CD4-positive, alpha-beta T cell treated with Interleukin-4 for 1 hour (primary cell): Measurements from ENCODE around the gene DAAM2.
A peak's percentile ranks its signal among the peaks of the same experiment; 100 is the strongest.

Experiments used
- DNase-seq, 2 donors: peaks; one replicate each; pipeline ENCODE4 v3.0.0-alpha.2; 2020 to 2022

DAAM2 gene

DNA sequence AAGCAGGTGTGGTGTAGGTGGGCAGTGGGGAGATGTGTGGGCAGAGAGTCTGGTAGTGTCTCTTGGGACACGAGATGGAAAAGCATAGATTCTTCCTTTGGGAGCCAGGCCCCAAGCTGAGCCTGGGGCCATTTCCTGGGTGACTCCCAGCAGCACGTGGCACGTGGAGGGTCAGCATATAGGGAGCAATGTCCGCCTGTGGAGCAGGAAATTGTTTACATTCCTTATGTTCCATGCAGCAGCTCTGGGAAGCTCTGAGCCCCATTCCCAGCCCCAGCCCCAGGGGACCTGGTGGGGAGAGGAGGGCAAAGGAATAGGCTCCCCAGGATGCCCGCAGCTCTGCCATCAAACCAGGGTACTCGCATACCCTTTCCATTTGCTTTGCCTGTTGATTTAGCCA lies 57.6 kb downstream of the DAAM2 start:
- no peak for DNase-seq

DNA sequence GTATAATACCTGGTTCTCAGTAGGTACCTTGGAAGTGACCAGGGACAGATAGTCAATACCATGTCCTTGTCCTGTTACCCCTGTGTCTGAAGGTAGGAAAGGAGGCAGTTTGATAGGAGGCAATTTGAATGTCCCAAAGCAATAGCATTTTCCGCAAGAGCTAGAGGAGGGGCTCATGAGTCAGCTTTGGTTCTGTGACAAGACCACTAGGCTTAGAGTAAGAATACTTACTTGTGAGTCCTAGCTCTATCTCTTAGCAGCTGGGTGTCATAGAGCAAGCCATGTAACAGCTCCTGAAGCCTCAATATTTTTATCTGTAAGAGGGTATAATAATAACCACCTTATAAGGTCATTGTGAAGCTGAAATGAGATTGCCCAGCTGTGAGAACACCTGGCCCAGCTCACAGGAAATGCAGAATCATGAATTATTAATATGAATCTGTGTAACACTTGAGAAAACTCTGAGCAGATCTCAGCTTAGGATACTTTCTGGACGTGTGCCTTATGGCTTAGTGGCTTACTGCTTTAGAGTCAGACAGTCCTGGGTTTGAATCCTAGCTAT lies 58.6 kb downstream of the DAAM2 start:
- DNase-seq, result no peak

DNA sequence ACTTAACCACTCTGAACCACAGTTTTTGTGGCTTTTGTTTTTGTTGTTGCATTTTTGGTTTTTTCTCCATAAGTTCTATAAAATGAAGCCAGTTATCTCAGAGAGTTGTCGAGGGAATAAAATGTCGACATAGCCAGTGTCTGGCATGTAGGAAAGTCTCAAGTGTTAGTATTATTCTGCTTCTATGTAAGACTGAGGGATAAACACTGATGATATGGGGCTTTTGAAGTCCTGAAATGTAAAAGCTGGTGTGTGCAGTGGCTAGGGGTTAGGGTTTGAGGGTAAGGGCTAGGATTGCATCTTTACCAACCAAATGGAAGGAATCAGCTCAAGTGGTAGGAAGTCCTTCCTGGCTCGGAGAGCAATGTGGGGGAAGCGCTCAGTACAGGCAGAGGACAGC lies 59.2 kb downstream of the DAAM2 start:
- DNase-seq, result no peak

DNA sequence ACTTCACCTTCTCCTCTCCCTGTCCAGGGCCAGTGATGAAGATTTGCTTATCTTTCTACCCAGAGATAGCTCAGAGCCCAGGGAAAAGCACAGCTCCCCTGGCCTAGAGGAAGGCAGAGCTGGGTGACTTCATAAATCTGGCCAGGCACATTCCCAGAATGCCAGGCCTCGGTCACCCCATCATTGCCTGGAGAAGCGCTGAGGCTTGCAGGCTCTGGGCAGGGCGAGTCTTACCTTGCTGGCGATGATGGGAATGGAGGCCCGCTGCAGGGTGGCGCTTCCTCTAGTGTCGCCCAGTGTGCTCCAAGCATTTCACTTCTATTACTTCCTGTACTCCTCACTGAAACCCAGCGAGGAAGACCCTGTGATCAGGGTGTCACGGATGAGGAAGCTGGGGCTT lies 60.1 kb downstream of the DAAM2 start:
- DNase-seq, result no peak

DNA sequence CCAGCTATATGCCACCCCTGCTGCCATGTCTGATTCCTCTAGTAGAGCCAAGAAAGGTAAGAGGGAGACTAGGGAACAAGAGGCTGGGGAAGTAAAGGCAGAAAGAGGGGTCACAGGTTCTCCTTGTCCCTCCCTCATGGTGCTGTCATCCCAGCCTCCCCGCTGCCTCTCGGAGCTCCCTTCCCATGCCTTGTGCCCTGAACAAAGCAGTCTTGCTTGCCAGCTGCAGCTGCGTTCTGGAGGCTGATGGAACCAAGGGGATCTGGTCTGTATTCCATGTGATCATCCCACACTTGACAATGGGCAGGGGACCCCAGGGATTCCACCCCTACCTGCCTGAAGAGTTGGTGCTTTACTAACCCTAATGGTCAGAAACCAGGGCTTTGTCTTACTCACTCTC lies 61.4 kb downstream of the DAAM2 start:
- no peak for DNase-seq

DNA sequence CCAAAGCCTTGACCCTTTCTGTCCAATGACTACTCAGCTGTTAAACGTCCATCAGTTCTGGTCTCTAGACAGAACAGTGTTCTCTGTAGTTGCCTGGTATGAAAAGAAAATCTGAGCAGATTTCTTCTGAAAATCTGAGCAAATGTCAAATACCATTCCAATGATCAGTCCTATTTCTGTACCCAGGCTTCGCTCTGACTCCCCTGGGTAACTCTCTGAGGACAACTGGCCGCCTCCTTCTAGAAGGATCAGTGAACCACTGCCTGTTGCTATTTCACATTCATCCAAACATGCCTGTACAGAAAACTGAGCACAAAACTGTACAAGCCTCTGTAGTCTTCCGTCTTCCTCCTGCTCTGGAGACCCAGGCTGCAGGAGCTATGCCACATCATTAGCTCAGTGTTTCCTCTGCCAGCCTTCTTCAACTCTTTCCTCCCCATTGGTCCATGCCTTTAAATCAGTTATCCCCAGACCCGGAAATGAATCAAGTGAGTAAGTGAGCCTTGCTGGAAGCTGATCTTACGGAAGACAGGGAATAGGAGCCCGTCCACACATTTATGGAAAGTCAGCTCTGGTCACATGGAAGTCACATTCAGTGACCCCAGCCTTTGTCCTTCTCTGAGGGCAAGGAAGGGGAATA lies 63.3 kb downstream of the DAAM2 start:
- no peak for DNase-seq

DNA sequence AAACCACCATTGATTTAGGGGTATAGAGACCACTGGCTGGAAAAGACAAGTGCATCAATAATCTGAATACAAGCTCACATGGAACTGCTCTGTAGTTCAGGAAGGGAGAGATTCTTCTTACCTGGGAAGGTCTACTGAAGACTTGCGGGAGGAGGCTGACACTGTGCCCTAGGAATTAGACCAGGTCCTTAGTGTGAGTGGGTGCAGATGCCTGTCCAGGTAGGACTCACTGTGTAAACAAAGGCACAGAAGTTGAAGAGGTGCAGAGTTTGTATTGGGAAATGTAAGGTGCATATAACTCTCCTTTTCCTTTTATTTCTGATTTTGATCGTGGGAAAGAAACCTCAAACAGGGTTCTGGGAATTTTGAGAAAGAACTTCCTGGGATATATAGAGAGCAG lies 66.8 kb downstream of the DAAM2 start:
- DNase-seq, result no peak

DNA sequence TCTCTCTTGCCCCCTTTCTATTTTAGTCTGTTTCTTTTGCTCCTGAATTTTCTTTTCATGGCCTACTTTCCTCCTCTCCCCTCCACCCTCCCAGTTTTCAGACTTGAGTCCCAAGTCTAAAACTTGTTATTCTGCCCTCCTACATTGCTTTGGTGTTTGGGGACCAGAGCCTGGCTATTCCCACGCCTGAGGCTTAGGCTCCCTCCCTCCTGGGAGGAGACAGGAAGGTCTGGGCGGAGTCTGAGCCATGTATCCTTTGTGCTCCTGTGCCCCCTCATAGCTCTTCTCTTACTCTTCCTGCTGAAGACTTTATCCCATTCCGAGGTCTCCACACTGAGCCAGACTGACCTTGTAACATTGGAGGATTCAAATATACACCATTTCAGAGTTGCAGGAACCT lies 69.5 kb downstream of the DAAM2 start:
- DNase-seq, result no peak

DNA sequence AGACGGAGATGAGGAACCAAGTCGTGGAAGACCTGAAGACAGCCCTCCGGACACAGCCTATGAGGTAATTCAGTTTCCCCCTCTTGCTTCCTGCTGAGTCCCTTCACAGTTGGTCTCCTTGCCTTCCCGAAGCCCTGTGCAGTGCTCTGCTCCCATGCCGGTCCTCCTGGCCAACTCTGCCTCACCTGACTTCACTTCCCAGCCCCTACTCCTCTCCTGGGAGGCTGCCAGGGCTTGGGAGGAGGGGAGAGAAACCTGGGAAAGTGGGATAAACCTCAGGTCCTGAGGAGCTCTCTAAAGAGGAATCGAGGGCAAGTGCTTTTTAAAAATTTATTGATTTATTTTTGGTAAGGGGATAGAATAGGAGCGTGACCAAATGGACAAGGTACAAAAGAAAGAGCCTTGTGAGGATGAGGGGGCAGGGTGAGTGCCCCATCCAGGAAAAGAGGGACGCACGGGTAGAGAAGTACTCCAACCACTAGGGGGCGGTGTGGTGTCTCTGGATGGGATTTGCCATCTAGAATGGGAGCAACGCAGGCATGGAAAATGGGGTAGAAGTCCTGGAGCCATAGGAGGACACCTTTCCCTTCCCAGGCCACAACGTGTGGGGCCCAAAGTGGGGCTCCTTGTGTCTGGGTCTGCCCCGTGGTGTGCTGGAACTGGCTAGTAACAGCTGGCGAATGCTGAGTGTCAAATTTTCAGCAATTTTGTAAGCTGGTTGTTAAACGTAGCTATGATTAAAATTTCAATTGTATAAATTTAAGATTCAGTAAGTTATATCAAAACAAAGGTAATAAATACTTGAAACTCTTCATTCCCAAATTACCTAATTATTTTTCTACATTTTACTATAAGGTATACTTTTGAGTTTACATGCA lies 73.1 kb downstream of the DAAM2 start:
- DNase-seq, result peak; percentile 14 to 20

DNA sequence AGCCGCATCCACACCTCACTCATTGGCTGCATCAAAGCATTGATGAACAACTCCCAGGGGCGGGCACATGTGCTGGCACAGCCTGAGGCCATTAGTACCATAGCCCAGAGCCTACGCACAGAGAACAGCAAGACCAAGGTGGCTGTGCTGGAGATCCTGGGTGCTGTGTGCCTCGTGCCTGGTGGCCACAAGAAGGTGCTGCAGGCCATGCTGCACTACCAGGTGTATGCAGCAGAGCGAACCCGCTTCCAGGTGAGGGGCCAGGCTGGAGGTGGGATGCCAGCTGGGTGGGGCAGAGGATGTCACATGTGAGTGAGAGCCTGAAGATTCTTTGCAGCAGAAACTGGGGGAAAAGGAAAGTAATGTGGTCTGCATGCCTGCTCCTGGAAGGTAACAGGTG lies 75.4 kb downstream of the DAAM2 start:
- DNase-seq, result no peak

DNA sequence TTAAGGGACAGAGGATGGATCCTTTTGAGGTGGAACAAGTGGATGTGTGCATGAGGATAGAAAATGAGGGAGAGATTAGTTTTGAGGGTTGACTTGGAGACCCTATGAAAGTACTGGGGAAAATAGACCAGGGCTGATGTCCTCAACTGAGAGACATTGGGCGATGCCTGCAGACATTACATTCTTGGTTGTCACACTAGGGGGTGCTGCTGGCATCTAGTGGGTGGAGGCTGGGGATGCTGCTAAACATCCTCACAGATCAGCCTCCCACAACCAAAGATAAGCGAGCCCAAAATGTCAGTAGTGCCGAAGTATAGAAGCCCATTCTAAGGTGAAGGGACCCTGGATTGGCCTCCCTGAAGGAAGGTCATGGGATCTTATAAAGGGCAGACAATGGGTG lies 78.8 kb downstream of the DAAM2 start:
- no peak for DNase-seq

DNA sequence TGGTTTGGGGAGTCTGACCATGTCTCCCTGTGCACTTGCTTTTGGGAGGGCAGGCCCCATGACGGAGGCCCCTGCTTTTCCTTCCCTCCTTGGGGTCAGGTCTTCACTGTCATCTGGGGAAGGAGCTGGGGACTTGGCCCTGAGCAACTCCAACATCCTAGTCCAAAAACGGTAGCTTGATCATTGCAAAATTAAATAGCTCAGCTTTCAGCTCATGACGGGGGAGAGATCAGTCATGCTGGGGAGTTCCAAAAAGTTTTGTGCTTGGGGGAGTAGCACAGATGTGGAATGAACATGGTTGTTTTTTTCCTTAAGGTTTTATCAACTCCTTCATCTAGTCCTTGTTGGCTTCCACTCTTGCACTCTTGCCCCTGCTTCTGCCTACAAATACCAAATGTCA lies 81.3 kb downstream of the DAAM2 start:
- no peak for DNase-seq

DNA sequence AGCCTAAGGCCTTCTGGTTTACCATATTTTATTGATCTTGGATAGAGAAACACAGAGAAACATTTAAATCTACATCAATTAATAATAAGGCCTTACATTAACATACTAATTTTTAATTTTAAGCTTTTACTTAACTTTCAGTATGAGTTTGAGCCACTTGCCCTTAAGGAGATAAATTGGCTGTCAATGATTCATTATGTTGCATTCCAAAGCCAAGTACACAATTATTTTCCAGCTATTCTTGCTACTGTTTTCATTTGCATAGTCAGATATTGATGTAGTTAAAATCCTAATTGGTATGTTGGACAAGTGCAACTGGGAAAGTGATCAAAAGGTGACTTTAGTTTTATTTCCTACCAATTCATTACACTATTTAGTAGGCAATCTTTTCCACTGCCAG lies 83.9 kb downstream of the DAAM2 start:
- no peak for DNase-seq

DNA sequence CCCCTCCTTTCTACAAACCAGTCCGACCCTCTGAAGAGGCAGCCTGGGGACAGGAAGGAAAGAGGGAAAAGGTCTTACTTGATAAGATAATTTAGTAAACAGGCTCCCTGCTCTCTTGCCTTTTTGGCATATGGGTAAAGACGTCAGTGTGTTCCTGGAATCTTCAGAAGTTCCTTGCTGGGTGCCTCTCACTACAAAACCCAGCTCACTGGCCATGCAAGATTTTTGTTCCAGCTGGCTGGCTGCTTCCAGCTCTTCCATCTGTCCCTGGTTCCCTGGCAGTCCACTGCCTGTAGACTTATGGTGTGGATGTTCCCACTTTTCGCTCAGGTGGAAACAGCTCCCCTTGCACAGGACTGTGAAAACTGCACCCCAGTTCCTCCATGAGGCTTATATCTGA lies 84.7 kb downstream of the DAAM2 start:
- no peak for DNase-seq

DNA sequence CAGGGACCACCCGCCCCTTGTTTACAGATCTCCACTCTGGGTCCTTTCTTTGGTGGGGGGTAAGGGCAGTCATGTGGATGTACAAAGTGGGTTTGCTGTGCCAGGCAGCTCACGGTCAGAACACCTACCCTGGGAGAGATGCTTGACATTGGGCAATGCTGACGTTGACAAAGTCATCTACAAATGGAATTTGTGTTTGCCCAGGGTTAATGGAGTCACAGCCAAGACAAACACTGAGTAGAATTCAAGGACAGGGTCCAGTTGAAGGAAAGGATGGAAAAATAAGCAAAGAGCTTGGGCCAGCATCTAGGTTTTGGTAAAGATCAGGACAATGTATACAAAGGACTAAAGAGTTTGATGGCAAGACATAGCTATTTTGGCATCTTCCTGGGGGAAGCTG lies 87.4 kb downstream of the DAAM2 start:
- no peak for DNase-seq

DNA sequence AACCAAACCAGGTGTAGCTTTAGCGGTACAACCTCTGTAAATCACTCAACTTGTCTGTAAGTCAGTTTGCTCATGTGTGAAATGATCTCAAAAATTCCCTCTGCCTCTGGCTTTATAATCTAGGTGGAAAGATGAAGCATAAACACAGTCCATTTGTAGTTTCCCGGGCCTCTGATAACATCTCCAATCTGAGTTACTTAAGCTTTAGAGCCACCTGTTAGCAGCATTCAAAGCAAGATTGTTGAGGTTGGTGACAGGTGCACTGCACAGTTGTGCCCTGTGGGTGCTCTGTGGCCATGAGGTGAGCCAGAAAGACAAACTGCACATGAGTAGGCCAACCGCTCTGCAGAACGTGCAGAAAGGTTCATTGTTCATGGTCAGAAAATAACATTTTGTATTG lies 88.4 kb downstream of the DAAM2 start:
- no peak for DNase-seq

DNA sequence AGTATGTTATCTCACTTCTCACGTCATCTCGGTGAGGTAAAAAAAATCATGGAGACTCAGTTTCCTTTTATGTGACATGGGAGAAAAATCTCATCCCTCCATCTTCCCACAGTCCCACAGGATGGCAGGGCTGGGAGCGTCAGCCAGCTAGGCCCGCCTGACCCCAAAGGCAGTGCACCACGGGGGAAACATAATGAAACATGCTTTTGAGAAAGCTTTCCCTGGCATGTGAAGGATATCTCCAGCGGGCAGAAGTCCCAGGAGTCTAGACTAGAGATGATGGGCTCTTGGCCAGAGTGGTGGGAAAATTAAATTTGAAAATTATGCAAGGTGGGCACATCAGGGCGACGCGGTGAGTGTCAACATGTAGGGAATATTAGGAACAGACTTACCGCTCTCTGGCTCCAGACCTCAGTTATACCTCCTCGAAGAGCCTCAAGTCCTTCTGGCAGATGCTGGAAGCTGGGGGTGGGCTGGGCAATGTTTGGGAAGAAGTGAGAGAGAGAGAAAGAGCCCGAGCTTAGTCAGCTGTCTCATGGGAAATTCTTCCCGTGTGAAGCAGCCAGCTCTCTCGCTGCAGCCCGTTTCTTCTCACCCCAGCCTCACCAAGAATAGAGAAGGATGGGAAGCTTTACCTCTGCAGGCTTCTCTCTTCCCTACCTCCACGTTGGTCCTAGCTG lies 89.8 kb downstream of the DAAM2 start:
- no peak for DNase-seq

DNA sequence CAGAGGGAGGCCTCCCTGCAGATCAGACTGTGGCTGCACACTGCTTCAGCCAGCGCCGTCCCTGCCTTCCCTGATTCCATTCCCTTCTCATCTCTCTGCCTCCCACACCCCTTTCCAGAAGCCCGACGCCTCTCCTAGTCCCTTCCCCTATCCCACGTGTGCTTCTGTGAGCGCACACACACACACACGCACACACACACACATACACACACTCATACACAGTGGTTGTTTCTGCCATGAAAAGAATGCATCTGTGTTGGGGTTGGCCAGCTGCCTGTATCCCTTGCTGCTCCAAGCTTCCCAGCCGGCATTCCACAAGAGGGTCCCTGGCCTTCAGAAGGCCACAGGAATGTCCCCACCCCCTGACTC lies 90.3 kb downstream of the DAAM2 start:
- no peak for DNase-seq

DNA sequence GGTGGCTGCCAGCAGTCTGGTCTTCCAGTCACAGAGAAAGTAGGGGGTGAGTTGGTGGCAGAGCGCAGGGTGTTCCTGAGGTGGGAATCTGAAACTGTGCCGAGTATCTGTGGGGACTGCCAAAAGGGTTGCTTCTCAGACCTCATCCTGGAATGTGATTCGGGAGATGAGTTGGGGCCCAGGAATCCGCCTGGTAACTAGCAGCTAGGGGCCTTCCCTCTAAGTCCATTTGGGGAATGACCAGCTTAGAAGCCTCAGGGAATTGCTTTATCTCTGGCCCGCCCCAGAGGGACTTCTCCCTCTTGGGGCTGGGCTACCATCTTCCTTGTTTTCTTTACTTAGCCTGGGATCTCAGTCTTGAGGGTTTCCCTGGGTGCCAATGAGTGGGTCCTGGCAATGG lies 92.5 kb downstream of the DAAM2 start:
- DNase-seq, result no peak

DNA sequence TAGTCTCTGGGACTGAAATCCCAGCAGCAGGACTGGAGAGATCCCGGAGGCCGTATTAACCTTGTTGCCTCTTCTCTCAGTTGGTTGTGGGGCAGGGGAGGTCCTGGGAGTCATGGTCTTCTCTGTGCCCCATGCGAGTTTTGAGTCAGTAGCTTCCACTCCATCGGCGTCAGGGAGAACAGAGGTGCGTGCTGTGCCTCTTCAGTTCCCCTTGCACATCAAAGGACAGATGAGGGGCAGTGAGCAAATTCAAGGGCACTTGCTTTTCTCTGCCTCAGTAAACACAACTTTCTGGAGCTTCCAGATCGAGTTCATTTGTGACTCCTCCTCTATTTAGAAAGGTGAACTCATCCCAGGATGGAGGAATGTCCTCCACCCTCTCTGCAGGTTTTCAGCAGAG lies 93.5 kb downstream of the DAAM2 start:
- no peak for DNase-seq

DNA sequence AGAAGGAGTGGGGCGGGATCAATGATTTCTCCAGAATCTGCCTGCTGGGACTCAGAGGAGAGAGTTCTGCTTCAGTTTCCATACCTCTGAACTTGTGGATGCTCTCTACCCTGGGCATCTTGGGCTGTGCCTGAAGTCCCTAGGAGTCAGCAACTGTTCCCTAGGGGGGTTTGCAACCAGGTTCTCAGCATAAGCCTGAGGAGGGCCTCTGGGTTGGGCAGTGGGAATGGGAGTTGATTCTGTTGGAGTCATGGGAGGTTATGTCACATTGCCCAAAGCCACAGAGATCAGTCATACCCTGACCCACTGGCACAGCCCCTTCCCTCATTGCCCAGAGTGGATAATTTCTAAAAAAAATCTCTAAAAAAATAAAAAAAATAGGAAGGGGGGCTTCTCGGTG lies 94.7 kb downstream of the DAAM2 start:
- DNase-seq, result no peak

DNA sequence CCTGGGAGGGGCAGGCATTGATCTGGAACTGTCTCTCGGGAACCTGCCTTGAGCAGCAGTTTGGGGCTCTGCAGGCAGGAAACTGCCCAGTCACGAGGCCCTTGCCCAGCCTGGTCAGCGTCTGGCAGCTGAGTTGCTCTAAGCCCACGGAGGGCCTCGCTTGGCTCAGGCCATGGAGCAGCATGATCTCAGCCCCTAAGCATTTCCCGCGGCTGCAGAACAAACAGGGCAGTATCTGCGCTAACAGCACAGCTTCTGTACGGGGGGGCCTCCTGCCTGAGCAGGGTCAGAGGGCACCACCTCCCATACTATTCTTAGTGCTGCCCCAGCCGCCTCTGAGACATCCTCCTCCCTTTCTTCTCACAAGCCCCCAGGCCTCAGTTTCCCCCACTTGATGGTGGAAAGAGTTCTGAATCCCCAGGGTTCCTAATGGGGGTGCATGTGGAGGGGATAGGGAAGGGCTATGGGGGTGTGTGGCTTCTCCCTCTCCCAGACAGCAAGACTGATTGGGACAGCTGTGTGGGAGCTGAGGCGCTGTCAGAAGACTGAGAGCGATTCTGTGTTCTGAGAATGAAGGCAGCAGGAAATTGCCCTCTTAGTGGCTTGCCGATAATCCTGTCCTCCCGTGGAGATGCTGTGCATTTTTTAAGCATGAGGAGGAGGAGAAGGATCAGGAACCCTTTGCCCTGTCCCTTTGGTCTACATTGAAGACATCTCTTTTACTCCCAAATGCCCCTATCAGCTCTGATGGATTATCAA lies 95.7 kb downstream of the DAAM2 start:
- no peak for DNase-seq

DNA sequence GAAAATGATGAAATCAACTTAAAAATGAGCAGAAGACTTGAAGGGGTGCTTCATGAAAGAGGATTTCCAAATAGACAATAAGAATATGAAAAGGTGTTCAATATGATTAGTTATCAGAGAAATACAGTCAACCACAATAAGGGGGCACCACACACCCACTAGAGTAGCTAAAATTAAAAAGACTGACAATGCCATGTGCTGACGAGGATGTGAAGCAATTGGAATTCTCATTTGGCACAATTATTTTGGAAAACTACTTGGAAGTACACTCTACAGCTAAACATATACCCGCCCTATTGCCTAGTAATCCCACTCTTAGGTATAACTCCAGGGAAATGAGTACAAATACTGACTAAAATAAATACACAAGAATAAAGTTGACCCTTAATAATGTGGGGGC lies 97.1 kb downstream of the DAAM2 start:
- DNase-seq, result no peak
